Mesendoderm (in vitro differentiated cells): Measurements from ENCODE around the gene FMN1.
A peak's percentile ranks its signal among the peaks of the same experiment; 100 is the strongest.

ENCODE experiments used
- DNase-seq: peaks from one replicate; pipeline ENCODE4 v3.0.0; 2013
- H2AK5ac ChIP-seq: 2 replicates; pipeline ENCODE4 v1.6.1; 2013; ENCODE audit warnings: low read length, inconsistent platforms
- H2BK120ac ChIP-seq: 2 replicates; pipeline ENCODE4 v1.6.1; 2013; ENCODE audit warnings: low read depth, mild to moderate bottlenecking, low read length, moderate library complexity, mixed read lengths
- H2BK15ac ChIP-seq: replicated peaks from 2 replicates; pipeline ENCODE4 v1.6.1; 2013; ENCODE audit warnings: low read depth, mild to moderate bottlenecking, moderate library complexity
- H2BK5ac ChIP-seq: 2 replicates; pipeline ENCODE4 v1.6.1; 2013; ENCODE audit warnings: low read length, inconsistent platforms
- H3K18ac ChIP-seq: 2 replicates; pipeline ENCODE4 v1.6.1; 2013; ENCODE audit warnings: mild to moderate bottlenecking, low read length, mixed read lengths
- H3K23ac ChIP-seq: one replicate; pipeline ENCODE4 v1.6.1; 2013; ENCODE audit warnings: low read length
- H3K27ac ChIP-seq: 2 replicates; pipeline ENCODE4 v1.5.1; 2013; ENCODE audit warnings: low read depth, mild to moderate bottlenecking, inconsistent platforms, low read length, moderate library complexity
- H3K27me3 ChIP-seq: 2 replicates; pipeline ENCODE4 v1.6.1; 2013; ENCODE audit warnings: low read length, control low read depth, mild to moderate bottlenecking, inconsistent platforms; ENCODE audit not compliant: insufficient read depth, poor library complexity
- H3K36me3 ChIP-seq: 2 replicates; pipeline ENCODE4 v1.6.1; 2013; ENCODE audit warnings: low read length, inconsistent platforms; ENCODE audit not compliant: control insufficient read depth, insufficient read depth
- H3K4ac ChIP-seq: one replicate; pipeline ENCODE4 v1.6.1; 2013; ENCODE audit warnings: low read depth, mild to moderate bottlenecking, low read length, moderate library complexity
- H3K4me1 ChIP-seq: 2 replicates; pipeline ENCODE4 v1.6.1; 2013; ENCODE audit warnings: low read depth, low read length, inconsistent platforms; ENCODE audit not compliant: control insufficient read depth
- H3K4me2 ChIP-seq: 2 replicates; pipeline ENCODE4 v1.6.1; 2013; ENCODE audit warnings: low read length
- H3K4me3 ChIP-seq: 2 replicates; pipeline ENCODE4 v1.5.1; 2013; ENCODE audit warnings: mild to moderate bottlenecking, low read length
- H3K56ac ChIP-seq: one replicate; pipeline ENCODE4 v1.6.1; 2013; ENCODE audit warnings: low read length
- H3K79me1 ChIP-seq: 2 replicates; pipeline ENCODE4 v1.6.1; 2013; ENCODE audit warnings: low read length, inconsistent platforms
- H3K79me2 ChIP-seq: 2 replicates; pipeline ENCODE4 v1.6.1; 2013; ENCODE audit warnings: mild to moderate bottlenecking, low read length; ENCODE audit not compliant: control insufficient read depth, insufficient read depth
- H3K9ac ChIP-seq: 2 replicates; pipeline ENCODE4 v1.6.1; 2013; ENCODE audit warnings: low read length, inconsistent platforms
- H4K5ac ChIP-seq: one replicate; pipeline ENCODE4 v1.6.1; 2013; ENCODE audit warnings: low read length
- H4K8ac ChIP-seq: one replicate; pipeline ENCODE4 v1.6.1; 2013; ENCODE audit warnings: low read depth, mild to moderate bottlenecking, control low read depth, low read length, moderate library complexity
- WGBS: extraction: QIAGEN DNeasy Blood & Tissue Kit; methylation state at CpG from one replicate; pipeline ENCODE4 v1.1.7; 2013; ENCODE audit warnings: low lambda C conversion rate, missing lambda C conversion rate; ENCODE audit not compliant: insufficient coverage; ENCODE audit errors: extremely low coverage; 5-methylcytosine and 5-hydroxymethylcytosine counted together

Gene FMN1

DNA sequence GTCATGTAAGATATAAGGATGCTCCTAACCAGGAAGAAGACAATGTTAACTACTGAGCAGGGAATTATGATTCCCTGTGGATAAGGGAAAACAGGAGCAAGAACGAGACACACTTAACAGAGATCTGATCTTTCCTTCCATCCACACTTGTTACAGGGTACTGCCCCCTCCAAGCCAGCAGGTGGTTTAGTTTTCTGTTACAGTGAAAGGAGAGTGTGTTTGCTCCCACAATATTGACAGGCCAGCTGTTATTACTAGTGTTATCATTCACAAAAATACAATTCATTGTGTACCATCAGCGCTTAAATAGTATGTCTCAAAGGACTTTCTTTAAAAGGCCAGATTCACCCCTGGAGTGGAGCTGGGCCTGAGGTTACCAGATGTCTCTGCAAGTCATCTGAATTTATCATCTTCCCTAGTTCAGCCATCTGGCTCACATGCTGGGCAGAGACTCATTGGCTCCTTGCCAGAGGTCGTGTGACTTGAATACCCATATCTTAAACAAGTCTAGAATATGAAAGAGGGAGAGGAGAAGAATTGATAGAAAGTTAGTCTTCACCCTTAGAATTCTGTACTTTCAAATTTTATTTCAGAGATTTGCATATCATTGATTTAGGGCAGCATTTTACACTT, 16.8 kb upstream of the FMN1 start:
- H2AK5ac ChIP-seq = no peak overlapping the region
- no peak overlapping the region for H3K4me2 ChIP-seq
- no peak overlapping the region for H2BK120ac ChIP-seq
- no peak overlapping the region for H3K4me3 ChIP-seq
- DNase-seq = no peak
- no CpG with 5 or more reads among the region's 3 CpGs for WGBS
- no peak overlapping the region for H3K56ac ChIP-seq
- no peaks in the 10 kb centered on the region for H3K79me1 ChIP-seq
- H4K8ac ChIP-seq = no peak overlapping the region
- H3K9ac ChIP-seq = no peak overlapping the region
- H2BK15ac ChIP-seq = no peak overlapping the region
- H3K23ac ChIP-seq = no peak overlapping the region
- no peaks in the 10 kb centered on the region for H3K36me3 ChIP-seq
- H3K4me1 ChIP-seq = no peaks in the 10 kb centered on the region
- no peak overlapping the region for H3K18ac ChIP-seq
- no peak overlapping the region for H3K4ac ChIP-seq
- H3K27me3 ChIP-seq = no peaks in the 10 kb centered on the region
- H3K79me2 ChIP-seq = no peaks in the 10 kb centered on the region
- no peak overlapping the region for H4K5ac ChIP-seq
- no peak overlapping the region for H3K27ac ChIP-seq
- no peak overlapping the region for H2BK5ac ChIP-seq

- H3K27me3 ChIP-seq = no peaks in the 10 kb centered on the region
- H4K8ac ChIP-seq = no peak overlapping the region
- no peak overlapping the region for H3K18ac ChIP-seq
- H3K23ac ChIP-seq = no peak overlapping the region
- H3K4me2 ChIP-seq = no peak overlapping the region
- WGBS = no CpG with 5 or more reads among the region's 2 CpGs
- no peak overlapping the region for H3K4me3 ChIP-seq
- no peaks in the 10 kb centered on the region for H3K36me3 ChIP-seq
- no peak overlapping the region for H3K56ac ChIP-seq
- H3K79me1 ChIP-seq = no peaks in the 10 kb centered on the region
- no peak overlapping the region for H2BK120ac ChIP-seq
- H2BK5ac ChIP-seq = no peak overlapping the region
- no peak overlapping the region for H2AK5ac ChIP-seq
- H3K79me2 ChIP-seq = no peaks in the 10 kb centered on the region
- H4K5ac ChIP-seq = no peak overlapping the region
- H3K4me1 ChIP-seq = no peaks in the 10 kb centered on the region
- no peak overlapping the region for H3K9ac ChIP-seq
- DNase-seq = no peak
- H3K27ac ChIP-seq = no peak overlapping the region
- no peak overlapping the region for H2BK15ac ChIP-seq
- no peak overlapping the region for H3K4ac ChIP-seq
Measured at GRCh38 chr15:33209575-33210481, 15.3 kb upstream of the FMN1 start.

DNA sequence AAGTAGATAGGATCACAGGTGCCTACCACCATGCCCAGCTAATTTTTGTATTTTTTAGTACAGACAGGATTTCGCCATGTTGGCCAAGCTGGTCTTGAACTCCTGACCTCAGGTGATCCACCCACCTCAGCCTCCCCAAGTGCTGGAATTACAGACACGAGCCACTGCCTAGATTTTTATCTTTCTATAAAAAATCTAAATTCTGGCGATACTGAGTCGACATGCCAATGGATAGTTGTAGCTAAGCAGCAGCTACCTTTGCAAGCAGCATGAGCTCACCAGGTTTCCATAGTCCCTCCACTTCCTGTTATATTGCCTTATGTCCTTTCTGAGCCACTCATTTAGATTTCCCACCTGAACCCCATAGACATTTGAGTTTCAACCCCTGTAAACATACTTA, 13.1 kb upstream of the FMN1 start:
- no peak overlapping the region for H3K9ac ChIP-seq
- H2AK5ac ChIP-seq = no peak overlapping the region
- no peak overlapping the region for H3K23ac ChIP-seq
- no peak overlapping the region for H3K4me3 ChIP-seq
- H3K4me2 ChIP-seq = no peak overlapping the region
- H3K36me3 ChIP-seq = no peaks in the 10 kb centered on the region
- H3K56ac ChIP-seq = no peak overlapping the region
- H4K8ac ChIP-seq = no peak overlapping the region
- no peak overlapping the region for H2BK15ac ChIP-seq
- no peak overlapping the region for H2BK5ac ChIP-seq
- DNase-seq = no peak
- H3K4ac ChIP-seq = no peak overlapping the region
- no peaks in the 10 kb centered on the region for H3K79me1 ChIP-seq
- no peaks in the 10 kb centered on the region for H3K4me1 ChIP-seq
- H3K18ac ChIP-seq = no peak overlapping the region
- no peak overlapping the region for H4K5ac ChIP-seq
- H3K79me2 ChIP-seq = no peaks in the 10 kb centered on the region
- H3K27ac ChIP-seq = no peak overlapping the region
- WGBS = no CpG with 5 or more reads among the region's 4 CpGs
- H2BK120ac ChIP-seq = no peak overlapping the region
- no peaks in the 10 kb centered on the region for H3K27me3 ChIP-seq

DNA sequence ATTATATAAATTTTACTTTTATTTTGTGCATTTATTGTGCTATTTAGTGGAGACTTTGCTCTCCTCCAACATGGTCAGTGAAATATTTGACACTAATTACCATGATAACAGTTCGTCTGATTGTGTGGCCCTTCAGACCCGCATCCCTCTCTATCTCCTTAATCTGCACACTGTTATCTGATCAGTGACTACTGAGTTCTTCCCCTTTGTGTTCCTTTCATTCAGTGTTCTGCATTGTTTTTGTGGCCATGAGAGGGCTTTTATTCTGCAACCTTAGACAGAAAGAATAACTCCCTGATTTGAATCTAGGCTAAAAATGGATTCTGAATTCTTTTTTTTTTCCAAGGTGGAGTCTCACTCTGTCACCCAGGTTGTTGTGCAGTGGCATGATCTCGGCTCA, 11.9 kb upstream of the FMN1 start:
- no peaks in the 10 kb centered on the region for H3K79me2 ChIP-seq
- H3K4me3 ChIP-seq = no peak overlapping the region
- no peaks in the 10 kb centered on the region for H3K79me1 ChIP-seq
- DNase-seq = no peak
- H3K56ac ChIP-seq = no peak overlapping the region
- no peak overlapping the region for H4K8ac ChIP-seq
- no peak overlapping the region for H2BK15ac ChIP-seq
- H3K27me3 ChIP-seq = no peaks in the 10 kb centered on the region
- WGBS = no CpG with 5 or more reads among the region's 3 CpGs
- no peaks in the 10 kb centered on the region for H3K36me3 ChIP-seq
- H3K18ac ChIP-seq = no peak overlapping the region
- H2BK5ac ChIP-seq = no peak overlapping the region
- no peak overlapping the region for H3K9ac ChIP-seq
- H3K4me1 ChIP-seq = no peaks in the 10 kb centered on the region
- no peak overlapping the region for H2AK5ac ChIP-seq
- no peak overlapping the region for H3K27ac ChIP-seq
- no peak overlapping the region for H3K4me2 ChIP-seq
- H4K5ac ChIP-seq = no peak overlapping the region
- H3K4ac ChIP-seq = no peak overlapping the region
- no peak overlapping the region for H2BK120ac ChIP-seq
- H3K23ac ChIP-seq = no peak overlapping the region

- H3K4ac ChIP-seq = no peak overlapping the region
- H3K27me3 ChIP-seq = no peaks in the 10 kb centered on the region
- no peak overlapping the region for H2AK5ac ChIP-seq
- no peak overlapping the region for H3K23ac ChIP-seq
- H3K79me2 ChIP-seq = no peaks in the 10 kb centered on the region
- no peak overlapping the region for H4K8ac ChIP-seq
- no peaks in the 10 kb centered on the region for H3K36me3 ChIP-seq
- no peak overlapping the region for H3K9ac ChIP-seq
- no CpG with 5 or more reads among the region's 3 CpGs for whole genome bisulfite sequencing
- no peaks in the 10 kb centered on the region for H3K79me1 ChIP-seq
- no peak overlapping the region for H3K27ac ChIP-seq
- H4K5ac ChIP-seq = no peak overlapping the region
- H3K56ac ChIP-seq = no peak overlapping the region
- H2BK15ac ChIP-seq = no peak overlapping the region
- no peak for DNase-seq
- H2BK5ac ChIP-seq = no peak overlapping the region
- H3K4me1 ChIP-seq = no peaks in the 10 kb centered on the region
- H3K4me3 ChIP-seq = no peak overlapping the region
- peak overlapping the region; percentile 85 for H3K18ac ChIP-seq
- H3K4me2 ChIP-seq = no peak overlapping the region
- no peak overlapping the region for H2BK120ac ChIP-seq
Measured at GRCh38 chr15:33204926-33205325, 10.4 kb upstream of the FMN1 start.
